ENCODE results near the gene TNFRSF6B.

- TF ChIP-seq EZH2 (IDR thresholded peaks at IDR 0.05; ENCODE audit: low read depth) = no peak
- TF ChIP-seq, protein P1, sequence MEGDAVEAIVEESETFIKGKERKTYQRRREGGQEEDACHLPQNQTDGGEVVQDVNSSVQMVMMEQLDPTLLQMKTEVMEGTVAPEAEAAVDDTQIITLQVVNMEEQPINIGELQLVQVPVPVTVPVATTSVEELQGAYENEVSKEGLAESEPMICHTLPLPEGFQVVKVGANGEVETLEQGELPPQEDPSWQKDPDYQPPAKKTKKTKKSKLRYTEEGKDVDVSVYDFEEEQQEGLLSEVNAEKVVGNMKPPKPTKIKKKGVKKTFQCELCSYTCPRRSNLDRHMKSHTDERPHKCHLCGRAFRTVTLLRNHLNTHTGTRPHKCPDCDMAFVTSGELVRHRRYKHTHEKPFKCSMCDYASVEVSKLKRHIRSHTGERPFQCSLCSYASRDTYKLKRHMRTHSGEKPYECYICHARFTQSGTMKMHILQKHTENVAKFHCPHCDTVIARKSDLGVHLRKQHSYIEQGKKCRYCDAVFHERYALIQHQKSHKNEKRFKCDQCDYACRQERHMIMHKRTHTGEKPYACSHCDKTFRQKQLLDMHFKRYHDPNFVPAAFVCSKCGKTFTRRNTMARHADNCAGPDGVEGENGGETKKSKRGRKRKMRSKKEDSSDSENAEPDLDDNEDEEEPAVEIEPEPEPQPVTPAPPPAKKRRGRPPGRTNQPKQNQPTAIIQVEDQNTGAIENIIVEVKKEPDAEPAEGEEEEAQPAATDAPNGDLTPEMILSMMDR (conservative IDR thresholded peaks at IDR 0.05) = no peak
Measured at GRCh38 chr20:63735859-63736718, 39.6 kb downstream of the TNFRSF6B start, which contains the start of gene LIME1.

Measured in PC-9 (cell line).